ENCODE results near the gene MYL9. TPM values are rescaled to one million over a fixed set of nuclear protein-coding genes. Genes with fewer than 3 reads are reported as not detected.

MYL9 gene
- total and polyA plus RNA-seq, 7 experiments from 2014 or later: 0.29 to 2.4 (median 0.29) TPM; not detected in 4

GRCh38 chr20:36523341-36523740 lies 18.0 kb upstream of the MYL9 start:
- H3K36me3 ChIP-seq (ENCODE audit: control insufficient read depth in 2 of 3, insufficient read depth in 3 of 3, low read length in 3 of 3): peaks cover 0 to 45% (median 9%) of the 10 kb centered on the region in 3 experiments
- H3K27ac ChIP-seq (ENCODE audit: low read depth, low read length): no peak overlapping the region
- H3K27me3 ChIP-seq (ENCODE audit: control insufficient read depth in 2 of 2, insufficient read depth in 2 of 2, low read length in 2 of 2): no peaks in the 10 kb centered on the region
- no peaks in the 10 kb centered on the region for H3K9me3 ChIP-seq (ENCODE audit: control insufficient read depth in 2 of 3, low read length in 3 of 3)
- no peaks in the 10 kb centered on the region for H3K4me1 ChIP-seq (ENCODE audit: control insufficient read depth in 2 of 2, insufficient read depth in 2 of 2, low read length in 2 of 2)
- peak overlapping the region in 1 of 9 donors; percentile 25 for H3K27ac Mint-ChIP-seq
- ATAC-seq (no peak), DNase-seq (no peak)
- H3K4me3 ChIP-seq (ENCODE audit: low read length): no peak overlapping the region
- H3K9me3 Mint-ChIP-seq: peaks cover 0 to 1% (median 0%) of the 10 kb centered on the region in 11 donors
- H3K4me3 Mint-ChIP-seq: no peak overlapping the region
- H3K36me3 Mint-ChIP-seq: peaks cover 0 to 34% (median 13%) of the 10 kb centered on the region in 5 donors
- intact Hi-C loops (cut with micrococcal nuclease): no loop called here
- H3K4me1 Mint-ChIP-seq: peaks cover 0 to 5% (median 0%) of the 10 kb centered on the region in 7 donors
- H3K27me3 Mint-ChIP-seq: no peaks in the 10 kb centered on the region
- CTCF ChIA-PET: no interaction called here
- POLR2A ChIA-PET: no interaction called here

- no peak overlapping the region for H3K27ac ChIP-seq (ENCODE audit: low read depth, low read length)
- Mint-ChIP-seq H3K36me3 (peaks cover 0 to 34% (median 13%) of the 10 kb centered on the region in 5 donors), H3K9me3 (peaks cover 0 to 1% (median 0%) of the 10 kb centered on the region in 11 donors), H3K27ac (peak overlapping the region in 4 of 9 donors; percentile 14 to 65 (median 32)), H3K4me3 (no peak overlapping the region), H3K4me1 (peaks cover 0 to 5% (median 0%) of the 10 kb centered on the region in 7 donors), H3K27me3 (no peaks in the 10 kb centered on the region)
- no peaks in the 10 kb centered on the region for H3K9me3 ChIP-seq (ENCODE audit: control insufficient read depth in 2 of 3, low read length in 3 of 3)
- H3K36me3 ChIP-seq (ENCODE audit: control insufficient read depth in 2 of 3, insufficient read depth in 3 of 3, low read length in 3 of 3): peaks cover 0 to 43% (median 9%) of the 10 kb centered on the region in 3 experiments
- no peak overlapping the region for H3K4me3 ChIP-seq (ENCODE audit: low read length)
- intact Hi-C loops (cut with micrococcal nuclease): no loop called here
- no peaks in the 10 kb centered on the region for H3K4me1 ChIP-seq (ENCODE audit: control insufficient read depth in 2 of 2, insufficient read depth in 2 of 2, low read length in 2 of 2)
- ATAC-seq: no peak
- H3K27me3 ChIP-seq (ENCODE audit: control insufficient read depth in 2 of 2, insufficient read depth in 2 of 2, low read length in 2 of 2): no peaks in the 10 kb centered on the region
- no peak for DNase-seq
- ChIA-PET POLR2A (no interaction called here), CTCF (interaction anchor here (0.6 kb wide), 1 partner anchor 64 kb away, joined by 3 read pairs; no protein-coding TSS in a partner anchor)
These were observed 15.5 kb upstream of the MYL9 start for GRCh38 chr20:36525620-36526365.

GRCh38 chr20:36526521-36527011 lies 14.8 kb upstream of the MYL9 start:
- H3K27ac ChIP-seq (ENCODE audit: low read depth, low read length): no peak overlapping the region
- H3K4me1 ChIP-seq (ENCODE audit: control insufficient read depth in 2 of 2, insufficient read depth in 2 of 2, low read length in 2 of 2): no peaks in the 10 kb centered on the region
- intact Hi-C loops (cut with micrococcal nuclease): no loop called here
- H3K9me3 ChIP-seq (ENCODE audit: control insufficient read depth in 2 of 3, low read length in 3 of 3): no peaks in the 10 kb centered on the region
- Mint-ChIP-seq H3K4me1 (peaks cover 0 to 2% (median 0%) of the 10 kb centered on the region in 7 donors), H3K27ac (no peak overlapping the region), H3K9me3 (no peaks in the 10 kb centered on the region), H3K4me3 (no peak overlapping the region), H3K27me3 (no peaks in the 10 kb centered on the region), H3K36me3 (peaks cover 0 to 31% (median 13%) of the 10 kb centered on the region in 5 donors)
- peaks cover 0 to 43% (median 9%) of the 10 kb centered on the region in 3 experiments for H3K36me3 ChIP-seq (ENCODE audit: control insufficient read depth in 2 of 3, insufficient read depth in 3 of 3, low read length in 3 of 3)
- H3K27me3 ChIP-seq (ENCODE audit: control insufficient read depth in 2 of 2, insufficient read depth in 2 of 2, low read length in 2 of 2): no peaks in the 10 kb centered on the region
- no peak overlapping the region for H3K4me3 ChIP-seq (ENCODE audit: low read length)
- ATAC-seq (no peak), DNase-seq (no peak)
- ChIA-PET POLR2A (no interaction called here), CTCF (no interaction called here)

DNA sequence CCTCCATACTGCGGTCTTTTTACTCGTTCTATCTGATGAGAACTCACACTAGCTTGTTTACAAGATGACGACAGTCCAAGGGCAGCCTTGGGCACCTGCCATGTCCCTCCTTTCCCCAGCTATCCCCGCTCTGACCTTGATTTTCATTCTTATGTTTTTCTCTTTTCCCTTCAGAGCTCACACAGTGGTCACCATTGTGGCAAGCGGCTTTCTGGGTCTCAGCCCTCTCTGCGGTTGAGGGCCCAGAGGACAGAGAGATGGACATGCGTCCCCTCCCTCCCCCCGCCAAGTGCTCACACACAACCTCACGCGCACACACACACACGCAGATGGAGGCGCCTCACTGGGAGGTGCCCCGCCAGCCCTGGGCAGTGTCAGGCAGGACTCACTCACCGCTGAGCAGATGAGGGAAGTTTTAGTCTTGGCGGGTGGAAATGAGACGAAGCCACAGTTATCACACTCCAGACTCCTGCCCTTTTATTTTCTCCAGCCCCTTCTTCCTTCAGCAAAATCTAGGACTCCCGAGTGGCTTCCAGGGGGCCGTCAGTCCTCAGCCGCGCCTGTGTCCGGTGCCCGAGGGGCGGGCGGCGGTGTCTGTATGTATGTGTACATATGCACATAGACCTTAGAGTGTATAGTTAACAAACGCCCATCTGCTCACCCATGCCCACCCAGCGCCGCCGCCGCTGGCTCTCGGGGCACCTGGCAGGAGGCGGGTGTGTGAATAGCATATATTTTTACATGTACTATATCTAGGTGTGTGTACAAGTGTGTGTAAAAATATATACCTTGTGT lies 13.8 kb upstream of the MYL9 start:
- H3K27me3 Mint-ChIP-seq: no peaks in the 10 kb centered on the region
- no peak for DNase-seq
- Histone ChIP-seq H3K27ac (ENCODE audit: low read depth, low read length) (no peak overlapping the region), H3K9me3 (ENCODE audit: control insufficient read depth in 2 of 3, low read length in 3 of 3) (no peaks in the 10 kb centered on the region), H3K4me3 (ENCODE audit: low read length) (no peak overlapping the region), H3K4me1 (ENCODE audit: control insufficient read depth in 2 of 2, insufficient read depth in 2 of 2, low read length in 2 of 2) (no peaks in the 10 kb centered on the region), H3K36me3 (ENCODE audit: control insufficient read depth in 2 of 3, insufficient read depth in 3 of 3, low read length in 3 of 3) (peaks cover 0 to 40% (median 9%) of the 10 kb centered on the region in 3 experiments), H3K27me3 (ENCODE audit: control insufficient read depth in 2 of 2, insufficient read depth in 2 of 2, low read length in 2 of 2) (no peaks in the 10 kb centered on the region)
- H3K4me3 Mint-ChIP-seq: no peak overlapping the region
- ChIA-PET POLR2A (no interaction called here), CTCF (no interaction called here)
- intact Hi-C loops (cut with micrococcal nuclease): no loop called here
- H3K36me3 Mint-ChIP-seq: peaks cover 0 to 25% (median 13%) of the 10 kb centered on the region in 5 donors
- H3K4me1 Mint-ChIP-seq: no peaks in the 10 kb centered on the region
- H3K27ac Mint-ChIP-seq: peak overlapping the region in 2 of 9 donors; percentile 59 to 62
- no peaks in the 10 kb centered on the region for H3K9me3 Mint-ChIP-seq
- no peak for ATAC-seq

DNA sequence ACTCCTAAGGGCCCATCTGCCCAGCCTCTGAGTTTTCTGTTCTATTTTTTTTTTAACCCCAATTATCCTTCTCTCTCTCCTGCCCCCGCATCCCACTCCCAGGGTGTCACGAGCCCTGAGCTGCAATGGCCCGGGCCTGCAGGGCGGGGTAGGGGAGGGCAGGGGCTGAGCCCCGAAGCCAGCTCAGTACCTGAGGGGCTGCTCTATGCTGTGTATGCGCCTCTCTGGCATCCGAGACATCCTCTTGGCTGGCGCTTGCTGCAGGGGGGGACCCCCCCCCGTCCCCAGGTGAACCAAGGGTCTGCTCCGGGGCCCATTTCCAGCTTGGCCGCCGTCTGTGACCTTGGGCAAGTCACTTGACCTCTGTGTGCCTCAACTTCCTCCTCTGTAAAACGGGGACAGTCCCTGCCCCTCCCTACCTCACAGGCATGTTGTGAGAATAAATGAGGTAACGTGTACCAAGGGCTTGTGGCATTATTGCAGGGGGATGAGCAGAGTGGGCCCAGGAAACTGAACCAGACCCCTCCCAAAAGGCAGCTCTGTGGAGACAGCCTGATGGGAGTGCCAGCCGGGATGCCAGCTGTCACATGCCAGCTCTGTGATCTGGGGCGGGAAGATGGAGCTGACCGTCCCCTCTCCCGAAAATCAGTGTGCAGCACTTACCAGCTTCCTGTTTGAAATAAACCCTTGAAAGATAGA lies 13.0 kb upstream of the MYL9 start:
- Mint-ChIP-seq H3K27ac (peak overlapping the region in 1 of 9 donors; percentile 3), H3K4me1 (peaks cover 0 to 4% (median 0%) of the 10 kb centered on the region in 7 donors), H3K9me3 (no peaks in the 10 kb centered on the region), H3K36me3 (peaks cover 0 to 25% (median 13%) of the 10 kb centered on the region in 5 donors), H3K27me3 (no peaks in the 10 kb centered on the region), H3K4me3 (no peak overlapping the region)
- ATAC-seq: no peak
- Histone ChIP-seq H3K27me3 (ENCODE audit: control insufficient read depth in 2 of 2, insufficient read depth in 2 of 2, low read length in 2 of 2) (no peaks in the 10 kb centered on the region), H3K4me1 (ENCODE audit: control insufficient read depth in 2 of 2, insufficient read depth in 2 of 2, low read length in 2 of 2) (no peaks in the 10 kb centered on the region), H3K27ac (ENCODE audit: low read depth, low read length) (no peak overlapping the region), H3K9me3 (ENCODE audit: control insufficient read depth in 2 of 3, low read length in 3 of 3) (no peaks in the 10 kb centered on the region), H3K36me3 (ENCODE audit: control insufficient read depth in 2 of 3, insufficient read depth in 3 of 3, low read length in 3 of 3) (peaks cover 0 to 40% (median 9%) of the 10 kb centered on the region in 3 experiments), H3K4me3 (ENCODE audit: low read length) (no peak overlapping the region)
- CTCF ChIA-PET: no interaction called here
- intact Hi-C loops (cut with micrococcal nuclease): no loop called here
- no peak for DNase-seq
- POLR2A ChIA-PET: no interaction called here

- Histone ChIP-seq H3K4me3 (ENCODE audit: low read length) (no peak overlapping the region), H3K4me1 (ENCODE audit: control insufficient read depth in 2 of 2, insufficient read depth in 2 of 2, low read length in 2 of 2) (no peaks in the 10 kb centered on the region), H3K9me3 (ENCODE audit: control insufficient read depth in 2 of 3, low read length in 3 of 3) (no peaks in the 10 kb centered on the region), H3K27ac (ENCODE audit: low read depth, low read length) (no peak overlapping the region), H3K27me3 (ENCODE audit: control insufficient read depth in 2 of 2, insufficient read depth in 2 of 2, low read length in 2 of 2) (no peaks in the 10 kb centered on the region), H3K36me3 (ENCODE audit: control insufficient read depth in 2 of 3, insufficient read depth in 3 of 3, low read length in 3 of 3) (peaks cover 0 to 39% (median 9%) of the 10 kb centered on the region in 3 experiments)
- Mint-ChIP-seq H3K27ac (peak overlapping the region in 1 of 9 donors; percentile 3), H3K9me3 (no peaks in the 10 kb centered on the region), H3K4me3 (no peak overlapping the region), H3K27me3 (no peaks in the 10 kb centered on the region), H3K36me3 (peaks cover 0 to 23% (median 13%) of the 10 kb centered on the region in 5 donors), H3K4me1 (peaks cover 0 to 4% (median 0%) of the 10 kb centered on the region in 7 donors)
- ATAC-seq (no peak), DNase-seq (no peak)
- intact Hi-C loops (cut with micrococcal nuclease): no loop called here
- ChIA-PET POLR2A (interaction anchor here (1.3 kb wide), 1 partner anchor 76 kb away, joined by 3 read pairs; the partner anchor contains the start of gene RAB5IF), CTCF (no interaction called here)
These were observed 12.4 kb upstream of the MYL9 start for GRCh38 chr20:36528875-36529417.

Measured in naive thymus-derived CD4-positive, alpha-beta T cell (primary cell).